Measurements from ENCODE around the gene FGF14.

Gene FGF14

DNA sequence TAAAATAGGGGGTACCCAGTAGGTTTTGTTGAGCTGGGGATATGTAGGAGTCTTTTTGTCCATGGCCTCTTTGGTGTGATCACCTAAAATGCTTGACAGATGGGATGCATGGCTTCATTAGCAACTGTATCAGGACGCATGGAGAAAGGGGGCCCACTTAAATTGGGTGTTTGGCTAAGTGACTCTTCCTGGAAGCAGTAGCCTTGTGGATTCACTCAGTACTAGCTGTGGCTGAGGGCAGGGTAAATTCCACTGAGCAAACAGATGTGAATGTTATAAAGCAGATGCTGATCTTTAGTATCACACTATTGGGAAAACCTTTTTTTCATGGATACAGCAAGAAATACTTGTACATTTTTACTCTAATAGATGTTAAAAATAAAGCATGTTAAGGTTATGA is 140.0 kb downstream of the FGF14 start:
- H3K27ac ChIP-seq, result no peak overlapping the region
- DNase-seq (ENCODE audit: low read depth, low spot score), result no peak

GRCh38 chr13:102261316-102261715 is 140.5 kb downstream of the FGF14 start:
- DNase-seq (ENCODE audit: low read depth, low spot score), result no peak

DNA sequence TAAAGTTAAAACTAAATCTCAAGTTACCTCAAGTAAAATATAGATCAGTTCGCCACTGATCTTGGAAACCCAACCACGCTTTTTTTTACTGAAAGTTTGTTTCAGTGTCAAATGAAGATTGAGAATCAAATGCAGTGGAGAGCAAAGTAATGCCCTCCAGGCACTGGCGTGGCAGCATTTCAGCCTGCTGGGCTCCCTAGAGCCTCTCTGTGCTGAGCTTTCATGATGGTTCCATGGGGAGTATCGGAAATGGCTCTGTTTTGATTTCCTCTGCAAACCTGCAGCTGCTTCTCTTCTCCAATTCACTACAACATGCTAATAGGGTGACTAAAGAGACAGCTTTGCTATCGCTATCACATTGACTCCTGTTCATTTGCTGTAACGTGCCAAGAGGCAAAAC is 141.6 kb downstream of the FGF14 start:
- no peak overlapping the region for H3K27ac ChIP-seq

More at GRCh38 chr13:102261316-102261715, 140.5 kb downstream of the FGF14 start:
- no peak overlapping the region for H3K27ac ChIP-seq

DNA sequence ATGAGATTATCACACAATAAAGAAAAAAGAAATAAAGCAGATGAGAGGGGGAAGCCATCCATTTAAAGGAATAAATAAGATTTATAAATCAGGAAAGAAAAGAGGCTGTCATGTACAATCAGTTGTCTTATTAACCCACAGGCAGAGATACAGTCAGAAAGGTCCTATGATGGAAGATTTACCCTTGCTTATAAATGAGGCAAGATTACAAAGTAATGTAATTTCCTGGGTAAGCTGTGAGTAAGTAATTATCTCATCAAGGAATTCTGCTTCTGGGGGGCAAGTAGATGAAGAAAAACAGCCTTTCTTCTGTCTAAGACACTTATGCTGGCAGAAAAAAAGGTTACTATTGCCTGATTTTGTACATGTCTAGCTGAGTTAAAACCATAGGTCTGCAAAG is 146.4 kb downstream of the FGF14 start:
- DNase-seq (ENCODE audit: low read depth, low spot score), result no peak
- no peak overlapping the region for H3K27ac ChIP-seq

More for the DNA sequence above, 141.6 kb downstream of the FGF14 start:
- DNase-seq (ENCODE audit: low read depth, low spot score), result no peak

- no peak overlapping the region for H3K27ac ChIP-seq
- no peak for DNase-seq (ENCODE audit: low read depth, low spot score)
Measured at GRCh38 chr13:102251817-102252216, 150.0 kb downstream of the FGF14 start.

DNA sequence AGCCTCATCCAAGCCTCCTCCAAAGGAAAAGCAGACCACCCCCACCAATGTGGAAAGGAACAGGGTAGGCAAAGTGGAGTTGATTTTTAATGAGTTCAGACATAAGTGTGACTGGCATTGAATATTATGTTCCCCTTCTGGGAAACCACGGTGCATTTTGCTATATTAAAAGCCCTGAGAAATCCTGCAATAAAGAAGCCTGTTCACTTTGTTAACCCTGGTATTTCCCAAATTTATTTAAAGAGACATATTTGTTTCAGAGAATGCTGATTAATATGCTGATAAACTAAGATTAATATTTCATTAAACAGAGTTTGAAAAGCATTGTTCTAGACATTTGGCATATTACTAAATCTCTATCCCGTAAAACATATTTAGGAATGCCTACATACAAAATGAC is 151.4 kb downstream of the FGF14 start:
- DNase-seq (ENCODE audit: low read depth, low spot score), result no peak
- no peak overlapping the region for H3K27ac ChIP-seq

DNA sequence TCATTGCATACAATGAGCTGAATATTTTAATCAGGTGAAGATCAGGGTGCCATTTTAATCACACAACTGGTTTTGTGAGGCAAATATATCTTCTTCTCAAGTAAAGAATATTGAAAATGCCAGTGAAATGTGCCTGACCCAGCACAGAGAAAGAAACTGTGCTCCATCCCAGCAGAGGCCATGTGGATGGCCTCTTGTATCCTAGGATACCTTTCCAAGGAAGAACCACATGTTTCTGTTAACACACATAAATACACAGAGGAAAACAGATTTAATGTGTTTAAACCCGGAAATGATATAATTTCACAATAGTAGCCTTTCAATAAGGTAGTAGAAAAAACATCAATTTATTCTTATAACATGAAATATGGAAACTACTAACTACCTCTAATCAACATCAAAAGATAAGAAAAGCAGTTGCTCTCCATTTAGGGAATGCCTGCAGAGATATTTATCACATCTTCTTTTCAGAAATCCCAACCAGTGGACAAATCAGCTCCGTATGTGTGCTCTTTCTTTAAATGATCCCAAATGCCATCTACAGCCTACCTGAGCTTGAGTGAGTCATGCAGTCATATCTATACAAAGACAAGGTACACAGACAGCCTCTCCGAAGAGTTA is 157.1 kb downstream of the FGF14 start:
- H3K27ac ChIP-seq, result no peak overlapping the region
- DNase-seq (ENCODE audit: low read depth, low spot score), result no peak

GRCh38 chr13:102240110-102240509 is 161.7 kb downstream of the FGF14 start:
- no peak overlapping the region for H3K27ac ChIP-seq
- no peak for DNase-seq (ENCODE audit: low read depth, low spot score)

- DNase-seq (ENCODE audit: low read depth, low spot score), result no peak
- no peak overlapping the region for H3K27ac ChIP-seq
Measured at GRCh38 chr13:102237230-102237629, 164.6 kb downstream of the FGF14 start.

GRCh38 chr13:102236830-102237229 is 165.0 kb downstream of the FGF14 start:
- H3K27ac ChIP-seq, result no peak overlapping the region
- DNase-seq (ENCODE audit: low read depth, low spot score), result no peak

GRCh38 chr13:102236341-102236740 is 165.5 kb downstream of the FGF14 start:
- DNase-seq (ENCODE audit: low read depth, low spot score), result no peak
- peak overlapping the region; percentile 83 for H3K27ac ChIP-seq

GRCh38 chr13:102235689-102236088 is 166.2 kb downstream of the FGF14 start:
- DNase-seq (ENCODE audit: low read depth, low spot score), result peak; percentile 22
- peak overlapping the region; percentile 83 for H3K27ac ChIP-seq

DNA sequence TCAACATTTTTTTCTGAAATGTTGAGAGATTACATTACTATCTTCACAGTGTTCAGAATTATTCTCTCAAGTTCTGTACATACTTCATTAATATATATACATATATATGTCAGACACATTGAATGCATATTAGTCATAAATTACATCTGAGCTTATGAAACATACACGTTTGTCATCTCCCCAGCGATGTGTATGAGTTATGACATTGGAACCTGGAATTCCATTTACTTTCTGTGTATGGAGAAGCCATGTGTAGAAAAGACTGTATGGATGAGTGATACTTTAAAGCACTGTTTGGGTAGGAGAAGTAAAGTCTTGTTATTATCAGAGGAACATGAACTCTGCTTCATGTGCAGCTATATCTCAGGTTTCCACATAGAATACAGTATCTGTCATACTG is 167.2 kb downstream of the FGF14 start:
- peak overlapping the region; percentile 83 for H3K27ac ChIP-seq

DNA sequence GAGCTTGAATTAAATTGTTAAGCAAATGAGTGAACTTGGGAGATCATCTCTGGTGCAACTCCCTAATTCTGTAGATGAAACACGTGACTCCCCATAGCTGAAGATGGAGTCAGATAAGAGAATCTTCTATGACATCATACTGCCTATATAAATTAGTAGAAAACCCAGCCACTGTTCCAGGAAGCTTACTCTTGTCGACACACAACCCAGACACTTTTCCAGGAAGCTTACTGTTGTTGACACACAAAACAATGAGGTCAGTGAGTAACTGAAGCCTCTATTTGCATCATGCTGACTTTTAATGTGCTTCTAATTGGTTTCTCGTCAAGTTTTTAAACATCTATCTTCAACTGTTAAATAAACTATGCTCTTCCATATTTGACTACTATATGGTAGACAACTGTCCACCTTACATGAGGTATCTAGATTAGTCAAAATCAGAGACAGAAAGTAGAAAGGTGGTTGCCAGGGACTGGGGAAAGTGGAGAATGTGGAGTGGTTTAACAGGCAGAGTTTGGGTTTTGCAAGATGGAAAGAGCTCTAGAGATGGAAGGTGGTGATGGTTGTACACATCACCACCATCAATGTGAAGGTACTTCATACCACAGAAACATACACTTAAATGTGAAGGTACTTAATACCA is 168.2 kb downstream of the FGF14 start:
- H3K27ac ChIP-seq, result peak overlapping the region; percentile 83
- peak; percentile 18 for DNase-seq (ENCODE audit: low read depth, low spot score)

More for the DNA sequence above, 167.2 kb downstream of the FGF14 start:
- peak; percentile 39 for DNase-seq (ENCODE audit: low read depth, low spot score)

- H3K27ac ChIP-seq, result no peak overlapping the region
- no peak for DNase-seq (ENCODE audit: low read depth, low spot score)
Measured at GRCh38 chr13:102231479-102231878, 170.4 kb downstream of the FGF14 start.

- no peak for DNase-seq (ENCODE audit: low read depth, low spot score)
- H3K27ac ChIP-seq, result no peak overlapping the region
Measured at GRCh38 chr13:102227741-102228140, 174.1 kb downstream of the FGF14 start.

DNA sequence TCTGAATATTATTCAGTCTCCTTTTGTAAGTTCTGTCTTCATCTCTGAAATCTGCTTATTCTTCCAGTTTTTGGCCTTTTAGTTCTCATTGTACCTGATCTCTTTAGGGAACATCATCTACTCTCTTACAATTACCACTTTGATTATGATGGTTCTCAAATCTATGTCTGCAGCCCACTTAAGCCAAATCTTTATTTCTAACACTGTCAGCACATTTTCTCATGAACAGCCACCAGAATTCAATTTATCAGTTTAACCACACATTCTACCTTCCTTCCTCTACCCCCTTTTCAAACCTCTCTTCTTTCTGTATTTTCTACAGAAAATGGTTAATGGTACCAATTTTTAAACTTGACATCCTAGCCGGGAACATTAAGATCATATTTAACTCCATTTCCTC is 175.3 kb downstream of the FGF14 start:
- no peak for DNase-seq (ENCODE audit: low read depth, low spot score)
- H3K27ac ChIP-seq, result no peak overlapping the region

GRCh38 chr13:102225892-102226291 is 176.0 kb downstream of the FGF14 start:
- no peak for DNase-seq (ENCODE audit: low read depth, low spot score)
- H3K27ac ChIP-seq, result no peak overlapping the region

- H3K27ac ChIP-seq, result no peak overlapping the region
- DNase-seq (ENCODE audit: low read depth, low spot score), result no peak
Measured at GRCh38 chr13:102220681-102221228, 181.1 kb downstream of the FGF14 start.

DNA sequence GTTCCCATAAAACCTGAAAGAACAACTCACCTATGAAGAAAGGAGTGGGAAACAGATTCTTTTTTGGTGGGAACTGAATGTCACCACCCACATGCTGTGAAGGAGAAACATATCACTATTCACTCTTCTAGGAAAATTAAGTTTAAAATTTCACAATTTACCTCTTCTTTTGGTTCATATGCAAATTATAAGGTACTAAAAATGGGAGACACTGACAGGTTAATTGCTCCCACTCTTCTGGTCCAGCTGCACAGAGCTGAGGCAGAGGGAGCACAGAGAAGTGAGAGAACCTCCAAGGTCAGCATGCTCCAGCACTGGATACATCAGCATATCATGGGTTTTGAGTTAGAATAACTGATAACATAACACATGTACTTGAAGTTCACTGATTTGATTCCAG is 186.9 kb downstream of the FGF14 start:
- no peak for DNase-seq (ENCODE audit: low read depth, low spot score)
- H3K27ac ChIP-seq, result no peak overlapping the region

- no peak for DNase-seq (ENCODE audit: low read depth, low spot score)
- H3K27ac ChIP-seq, result no peak overlapping the region
Measured at GRCh38 chr13:102212729-102213128, 189.1 kb downstream of the FGF14 start.

DNA sequence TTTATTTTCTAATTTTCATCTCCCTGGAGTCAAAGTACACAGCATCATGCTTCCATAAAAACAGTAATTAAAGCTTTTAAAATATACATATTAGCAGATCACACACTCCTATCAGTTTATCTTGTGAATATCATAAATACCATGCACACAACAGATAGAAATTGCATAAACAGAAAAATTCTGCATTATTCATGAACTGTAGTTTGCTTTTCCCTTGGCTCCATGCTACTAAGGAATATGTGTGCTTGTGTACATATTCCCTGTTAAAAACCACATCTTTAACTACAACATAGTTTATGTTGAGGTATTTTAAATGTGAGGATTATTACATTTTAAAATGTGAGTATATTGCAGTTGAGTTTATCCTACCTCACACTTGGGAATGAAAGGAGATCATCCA is 193.5 kb downstream of the FGF14 start:
- H3K27ac ChIP-seq, result no peak overlapping the region
- no peak for DNase-seq (ENCODE audit: low read depth, low spot score)
